Dermis blood vessel endothelial cell (primary cell): ENCODE results near the gene CASP10. TPM values are rescaled to one million over a fixed set of nuclear protein-coding genes. Genes with fewer than 3 reads are reported as not detected.

Experiments
- DNase-seq: peaks from one replicate; pipeline ENCODE4 v3.0.0; 2010
- total RNA-seq: library from RNA; depleted of rRNA; stranded (reverse); fragments of >200 nt; gene quantifications from 2 replicates; pipeline ENCODE4 v1.2.3, GENCODE V29; 2014

CASP10 gene
- total RNA-seq, 1 donor from 2014 or later, result 94.8 TPM

DNA sequence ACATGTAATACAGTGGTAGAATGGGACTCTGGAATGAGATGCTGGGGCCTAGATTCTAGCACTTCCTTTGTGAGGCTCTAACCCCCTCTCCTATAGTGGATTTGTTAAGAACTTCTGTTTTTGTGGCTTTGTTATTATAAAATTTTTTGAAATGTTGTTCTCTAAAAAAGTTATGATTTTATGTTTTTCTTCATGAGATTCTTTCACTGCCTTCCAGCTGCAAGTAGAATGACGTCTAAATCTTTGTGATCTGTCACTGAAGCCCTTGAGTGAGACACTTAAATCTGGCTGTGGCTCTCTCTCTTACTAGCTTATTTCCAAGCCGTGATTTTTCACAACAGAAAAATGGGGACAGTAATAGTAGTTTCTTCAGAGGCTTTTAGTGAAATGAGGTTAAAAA lies 79.0 kb downstream of the CASP10 start:
- DNase-seq, result no peak

DNA sequence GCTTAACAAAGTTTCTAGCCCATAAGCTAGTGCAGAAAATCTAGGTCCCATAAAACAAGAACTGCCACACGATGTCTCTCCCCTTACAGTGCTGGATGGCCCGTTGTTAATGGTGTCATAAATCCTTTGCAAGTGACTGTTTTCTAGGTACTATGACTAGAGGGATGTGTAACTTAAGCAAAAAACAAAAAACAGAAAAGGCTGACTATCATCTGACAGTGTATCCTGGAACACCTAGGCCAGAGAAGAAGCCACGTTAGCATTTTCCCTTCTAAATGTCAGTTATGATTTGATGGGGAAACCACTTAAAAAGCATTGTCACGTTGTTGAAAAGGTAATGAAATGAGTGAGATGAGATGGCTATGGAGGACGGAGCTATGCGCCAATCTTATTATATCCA lies 79.8 kb downstream of the CASP10 start:
- DNase-seq, result no peak

DNA sequence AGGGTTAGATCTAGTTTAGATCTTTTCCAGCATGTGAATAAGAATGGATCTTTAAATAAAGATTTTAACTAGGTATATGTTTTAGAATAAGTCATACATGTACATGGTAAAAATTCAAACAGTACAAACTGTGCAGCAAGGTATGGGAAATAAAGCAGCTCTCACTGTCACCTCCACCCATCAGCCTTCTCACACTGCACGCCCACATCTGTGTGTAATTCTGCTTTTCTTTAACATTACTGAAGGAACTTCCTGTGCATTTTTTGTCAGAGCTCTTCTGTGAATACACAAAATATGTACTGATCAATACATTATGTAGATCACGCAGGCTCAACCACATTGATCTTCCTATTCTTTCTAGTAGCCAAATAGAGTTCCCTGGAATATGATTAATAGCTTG lies 80.8 kb downstream of the CASP10 start:
- DNase-seq, result no peak

DNA sequence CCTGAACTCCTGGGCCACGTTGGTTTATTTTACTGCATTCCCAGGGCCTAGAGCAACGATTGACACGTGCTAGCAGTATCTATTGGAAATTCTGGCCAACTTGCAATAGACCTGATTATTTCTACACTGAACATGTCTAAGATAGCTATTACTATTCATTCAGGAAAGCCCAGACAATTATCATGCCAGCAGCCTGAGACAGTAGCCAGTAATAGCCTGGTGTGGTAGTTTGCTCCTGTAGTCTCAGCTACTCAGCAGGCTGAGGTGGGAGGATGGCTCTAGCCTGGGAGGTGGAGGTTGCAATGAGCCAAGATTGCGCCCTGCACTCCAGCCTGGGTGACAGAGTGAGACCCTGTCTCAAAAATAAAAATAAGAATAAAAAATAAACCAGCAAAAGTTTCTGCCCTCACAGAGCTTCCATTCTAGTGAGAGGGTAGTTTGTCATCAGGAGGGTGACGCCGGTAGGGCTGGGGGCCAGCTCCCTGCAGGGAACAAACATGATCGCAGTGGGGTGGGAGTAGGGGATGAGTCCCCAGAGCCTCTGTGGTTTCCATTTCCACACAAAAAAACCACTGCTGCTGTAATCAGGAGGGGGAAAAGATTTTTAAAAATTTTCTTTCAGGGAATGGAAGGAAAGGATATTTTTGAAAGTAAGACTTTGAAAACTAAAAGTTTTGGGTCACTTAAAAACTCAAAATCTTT lies 81.7 kb downstream of the CASP10 start:
- no peak for DNase-seq

DNA sequence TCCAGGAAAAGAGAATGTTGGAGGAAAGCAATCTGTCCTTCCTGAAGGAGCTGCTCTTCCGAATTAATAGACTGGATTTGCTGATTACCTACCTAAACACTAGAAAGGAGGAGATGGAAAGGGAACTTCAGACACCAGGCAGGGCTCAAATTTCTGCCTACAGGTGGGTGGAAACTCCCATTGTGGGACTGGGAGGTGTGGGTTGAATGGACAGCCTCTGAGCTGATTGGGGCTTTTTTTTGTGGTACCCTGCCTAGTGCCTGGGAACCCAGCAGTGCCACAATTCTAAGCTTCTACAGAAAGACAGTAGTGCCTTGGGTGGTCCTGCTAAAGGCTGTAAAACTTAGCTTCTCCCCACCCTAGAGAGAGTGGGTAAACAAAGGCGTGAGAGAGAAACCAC lies 83.7 kb downstream of the CASP10 start:
- DNase-seq, result no peak

DNA sequence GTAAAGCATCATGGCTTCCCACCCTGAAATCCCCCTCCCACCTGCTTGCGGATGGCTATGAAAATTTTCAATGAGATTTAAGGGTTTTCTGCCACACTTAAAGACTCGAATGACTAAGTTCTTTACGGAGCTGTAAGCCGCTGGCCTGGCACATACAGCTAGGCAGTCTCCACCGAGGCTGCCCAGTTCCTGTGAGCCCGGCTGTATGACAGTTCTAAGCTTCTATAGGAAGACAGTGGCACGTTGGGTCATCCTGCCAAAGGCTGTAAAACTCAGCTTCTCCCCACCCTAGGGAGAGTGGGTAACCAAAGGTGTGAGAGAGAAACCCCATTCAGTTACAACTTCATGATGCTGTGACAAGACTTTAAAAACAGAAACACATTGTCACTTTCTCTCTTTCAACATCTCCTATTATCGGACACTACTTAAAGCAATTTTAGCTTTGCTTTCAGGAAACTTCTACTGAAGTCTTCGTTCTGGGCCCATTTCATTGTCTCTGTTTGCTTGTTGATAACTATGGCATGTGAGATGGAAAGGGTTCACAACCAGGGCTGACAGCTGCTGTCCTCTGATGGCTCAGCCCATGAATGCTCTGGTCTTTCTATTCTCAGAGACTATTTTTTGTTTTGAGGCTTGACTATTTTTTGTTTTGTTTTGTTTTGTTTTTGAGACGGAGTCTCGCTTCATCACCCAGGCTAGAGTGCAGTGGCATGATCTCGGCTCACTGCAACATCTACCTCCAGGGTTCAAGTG lies 84.5 kb downstream of the CASP10 start:
- DNase-seq, result no peak

DNA sequence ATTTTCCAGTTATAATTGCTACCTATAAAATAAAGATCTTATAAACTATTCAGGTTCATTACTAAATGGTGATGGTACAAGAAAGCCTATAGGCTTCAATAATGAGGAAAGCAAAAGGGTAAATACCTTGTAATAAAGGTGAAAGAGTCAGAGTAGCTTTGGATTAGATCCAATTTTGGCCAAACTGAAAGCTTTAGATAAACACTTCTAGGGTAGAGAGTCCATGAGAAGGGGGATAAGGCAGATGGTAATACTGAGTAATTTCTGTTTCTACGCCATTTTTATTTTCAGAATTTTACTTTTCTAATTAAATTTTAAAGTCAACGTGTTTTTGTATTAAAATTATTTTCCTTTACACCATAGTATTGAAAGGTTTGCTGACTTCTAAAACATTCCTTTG lies 86.8 kb downstream of the CASP10 start:
- no peak for DNase-seq

DNA sequence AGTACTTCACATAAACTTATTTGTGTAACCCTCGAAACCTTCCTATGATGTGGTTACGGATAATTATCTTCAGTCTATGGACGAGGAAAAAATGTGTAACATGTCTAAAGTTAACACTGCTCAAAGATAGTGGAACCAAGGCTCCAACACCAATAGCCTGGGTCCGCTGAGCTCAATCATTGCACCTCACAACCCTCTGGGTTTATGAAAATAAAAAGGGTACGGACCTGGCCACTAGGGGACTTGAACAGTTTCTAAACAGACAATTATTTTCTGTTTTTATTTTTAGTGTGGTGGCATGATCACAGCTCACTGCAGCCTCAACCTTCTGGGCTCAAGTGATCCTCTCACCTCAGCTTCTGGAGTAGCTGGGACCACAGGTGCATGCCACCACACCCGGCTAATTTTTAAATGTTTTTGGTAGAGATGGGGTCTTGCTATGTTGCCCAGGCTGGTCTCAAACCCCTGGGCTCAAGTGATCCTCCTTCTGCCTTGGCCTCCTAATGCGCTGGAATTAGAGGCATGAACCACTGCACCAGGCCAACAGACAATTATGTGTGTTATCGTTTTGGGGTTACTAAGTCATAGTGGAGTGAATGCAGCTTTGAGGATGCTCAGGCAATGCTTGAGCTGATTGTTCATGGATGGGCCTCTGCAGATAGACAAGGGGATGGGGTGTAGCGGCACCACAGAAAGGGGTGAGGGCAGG lies 87.5 kb downstream of the CASP10 start:
- no peak for DNase-seq

DNA sequence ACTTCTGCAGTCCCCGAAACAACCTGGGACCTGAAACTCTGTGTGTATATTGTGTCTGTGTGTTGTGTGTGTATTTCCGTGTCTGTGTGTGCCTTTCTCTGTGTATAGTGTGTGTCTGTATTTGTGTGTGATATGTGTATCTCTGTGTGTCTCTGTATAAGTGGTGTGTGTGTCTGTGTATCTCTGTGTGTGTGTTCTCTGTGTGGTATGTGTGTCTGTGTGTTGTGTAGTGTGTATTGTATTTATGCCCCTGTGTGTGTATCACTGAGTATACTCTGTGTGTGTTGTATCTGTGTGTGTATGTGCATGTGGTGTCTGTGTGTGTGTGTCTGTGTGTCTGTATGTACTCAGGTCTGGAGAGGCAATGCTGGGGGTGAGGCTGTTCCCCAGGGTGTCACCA lies 89.0 kb downstream of the CASP10 start:
- no peak for DNase-seq

DNA sequence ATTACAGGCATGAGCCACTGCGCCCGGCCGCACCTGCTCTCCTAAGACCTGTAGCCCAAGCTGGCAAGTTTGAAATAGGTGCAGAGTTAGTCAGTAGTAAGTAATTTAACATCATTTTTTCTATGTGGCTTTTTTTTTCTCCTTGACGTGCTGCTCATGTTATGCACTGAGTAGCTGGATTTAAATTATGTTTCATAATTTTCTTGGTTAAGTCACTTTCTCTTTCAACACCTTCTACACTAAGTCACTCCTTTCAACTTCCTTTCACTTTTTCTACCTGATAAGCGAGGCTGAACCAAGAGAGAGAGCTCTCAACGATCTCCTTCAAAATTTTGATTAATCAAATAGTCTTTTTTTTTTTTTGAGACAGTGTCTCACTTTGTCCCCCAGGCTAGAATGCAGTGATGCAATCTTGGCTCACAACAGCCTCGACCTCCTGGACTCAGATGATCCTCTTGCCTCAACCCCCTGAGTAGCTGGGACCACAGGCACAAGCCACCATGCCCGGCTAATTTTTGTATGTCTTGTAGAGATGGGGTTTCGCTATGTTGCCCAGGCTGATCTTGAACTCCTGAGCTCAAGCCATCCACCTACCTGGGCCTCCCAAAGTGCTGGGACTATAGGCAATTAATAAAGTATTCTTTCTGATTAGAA lies 90.5 kb downstream of the CASP10 start:
- DNase-seq, result no peak

DNA sequence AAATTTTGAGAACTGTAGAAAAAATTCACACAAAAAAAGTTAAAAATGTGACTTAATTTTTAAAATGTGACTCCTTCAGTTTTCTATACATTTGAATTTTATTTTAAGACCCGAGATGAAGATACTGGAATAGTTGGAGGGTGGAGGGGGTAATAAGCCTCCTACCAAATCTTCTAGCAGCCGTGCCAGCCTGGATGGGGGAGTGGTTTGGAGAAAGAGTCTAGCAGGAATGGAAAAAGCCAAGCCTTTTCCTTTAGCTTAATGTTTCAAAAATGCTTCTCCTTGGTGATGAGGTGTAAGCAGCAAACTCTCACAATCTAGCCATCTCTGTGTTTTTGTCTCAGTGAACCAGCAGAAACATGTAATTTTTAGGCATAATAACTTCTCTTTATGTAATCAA lies 92.1 kb downstream of the CASP10 start:
- DNase-seq, result no peak

DNA sequence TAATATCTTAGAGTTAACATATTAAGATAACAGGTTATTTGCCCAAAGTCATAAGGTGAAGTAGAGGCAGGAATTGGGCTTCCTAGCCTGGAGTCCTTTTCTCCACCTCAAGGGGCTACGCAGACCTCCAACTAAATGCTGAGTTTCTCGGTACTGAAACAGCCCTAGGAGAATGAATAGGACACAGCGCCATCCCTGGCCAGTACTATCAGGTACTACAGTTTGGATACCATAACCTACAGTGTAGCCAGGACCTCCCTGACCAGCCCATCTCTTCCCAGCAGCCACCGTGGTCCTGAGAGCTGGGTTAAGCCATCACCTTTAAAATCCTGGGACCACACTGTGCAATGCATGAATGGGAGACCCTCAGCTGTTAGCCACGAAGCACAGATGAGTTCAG lies 93.0 kb downstream of the CASP10 start:
- no peak for DNase-seq

DNA sequence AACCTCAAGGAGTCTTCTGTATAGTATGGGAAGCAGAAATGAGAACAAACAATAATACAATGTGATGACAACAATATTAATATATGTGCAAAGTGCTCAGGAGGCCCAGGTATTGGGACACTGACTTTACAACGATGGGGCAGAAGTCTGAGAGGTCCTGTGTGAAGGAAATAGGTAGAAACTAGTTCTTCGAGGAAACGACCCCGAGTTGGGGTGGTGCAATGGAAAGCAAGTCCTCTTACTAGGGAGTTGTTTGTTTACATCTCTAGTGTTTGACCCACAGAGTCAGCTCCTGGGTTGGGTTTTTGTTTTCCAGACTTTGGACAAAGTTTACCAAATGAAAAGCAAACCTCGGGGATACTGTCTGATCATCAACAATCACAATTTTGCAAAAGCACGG lies 93.6 kb downstream of the CASP10 start:
- no peak for DNase-seq

Other genes starting within 250 kb of the CASP10 start
- gene ORC2, start 219.5 kb upstream of the CASP10 start, total RNA-seq, result 19.7 and 25.5 TPM in 2 replicates
- 13.6 and 14.2 TPM in 2 replicates for gene HYCC2, start 111.5 kb upstream of the CASP10 start, total RNA-seq
- 82.0 and 92.2 TPM in 2 replicates for gene NDUFB3, start 111.1 kb upstream of the CASP10 start, total RNA-seq
- 174 and 316 TPM in 2 replicates for gene CFLAR, start 67.0 kb upstream of the CASP10 start, total RNA-seq
- gene CASP8, start 77.4 kb downstream of the CASP10 start, total RNA-seq, result 14.8 and 16.5 TPM in 2 replicates
- 0.84 and 2.0 TPM in 2 replicates for gene FLACC1, start 174.2 kb downstream of the CASP10 start, total RNA-seq